Heart left ventricle (tissue), 13 donors: ENCODE measurements around the gene APOA1.

Experiments used
- POLR2A ChIP-seq, 2 donors: fragments of 450-650 bp; IDR thresholded peaks; one replicate each; pipeline ENCODE4 v1.6.1; 2017; ENCODE audit warnings: antibody characterized with exemption in 2 of 2, mild to moderate bottlenecking in 2 of 2, moderate library complexity in 2 of 2
- TF ChIP-seq, protein P1 (sequence below), 12 donors: fragments of 200-600 bp; sonication (generic) in 4 of 12; IDR thresholded peaks; one replicate each; pipeline versions ENCODE4 v1.5.0 to v1.8.0; 2018 to 2022; ENCODE audit warnings: antibody characterized with exemption in 12 of 12, mild to moderate bottlenecking in 5 of 12
- donor health status: ischemic (EF 13 %, LVEDD 7.1; RV severe dilation, severe dysfunction).
- donor health status: DM: no; HTN: yes; CAD: no.
- donor health status: DM: no; HTN: no; CAD: no.
- donor health status: ischemic (EF 25% LVEDD 6.9; RV normal size, moderate dysfunction).
- donor health status: ischemic (EF 25% LVEDD 5.7; RV mildly dilated, moderate dysfunction).
- donor health status: ischemic (EF 35%, LVEDD 5.7; RV mildly dilated, moderate dysfunction).
- donor health status: nonischemic (EF 11% LVEDD 7.7; RV severe dilation, severe dysfunction).
- donor health status: DM: yes; HTN: yes; CAD: no.
- donor health status: PGD.
- donor health status: ischemic (EF 29% LVEDD 5.4; RV normal size, mild dysfunction).
- donor health status: nonischemic (EF 23%, LVEDD 6.1; RV moderate dilation, normal function).

GRCh38 chr11:116830184-116830912, 7.1 kb downstream of the APOA1 start:
- TF ChIP-seq, protein P1, sequence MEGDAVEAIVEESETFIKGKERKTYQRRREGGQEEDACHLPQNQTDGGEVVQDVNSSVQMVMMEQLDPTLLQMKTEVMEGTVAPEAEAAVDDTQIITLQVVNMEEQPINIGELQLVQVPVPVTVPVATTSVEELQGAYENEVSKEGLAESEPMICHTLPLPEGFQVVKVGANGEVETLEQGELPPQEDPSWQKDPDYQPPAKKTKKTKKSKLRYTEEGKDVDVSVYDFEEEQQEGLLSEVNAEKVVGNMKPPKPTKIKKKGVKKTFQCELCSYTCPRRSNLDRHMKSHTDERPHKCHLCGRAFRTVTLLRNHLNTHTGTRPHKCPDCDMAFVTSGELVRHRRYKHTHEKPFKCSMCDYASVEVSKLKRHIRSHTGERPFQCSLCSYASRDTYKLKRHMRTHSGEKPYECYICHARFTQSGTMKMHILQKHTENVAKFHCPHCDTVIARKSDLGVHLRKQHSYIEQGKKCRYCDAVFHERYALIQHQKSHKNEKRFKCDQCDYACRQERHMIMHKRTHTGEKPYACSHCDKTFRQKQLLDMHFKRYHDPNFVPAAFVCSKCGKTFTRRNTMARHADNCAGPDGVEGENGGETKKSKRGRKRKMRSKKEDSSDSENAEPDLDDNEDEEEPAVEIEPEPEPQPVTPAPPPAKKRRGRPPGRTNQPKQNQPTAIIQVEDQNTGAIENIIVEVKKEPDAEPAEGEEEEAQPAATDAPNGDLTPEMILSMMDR (IDR thresholded peaks at IDR 0.05): no peak
- TF ChIP-seq POLR2A (IDR thresholded peaks at IDR 0.05): no peak
